Measurements from ENCODE around the gene RARG.

Gene RARG

GRCh38 chr12:53208877-53209463 lies 23.0 kb downstream of the RARG start:
- ATAC-seq: no peak
- TF ChIP-seq BACH2 (CRISPR knock-in tag; IDR thresholded peaks at IDR 0.05; ENCODE audit: borderline replicate concordance): no peak
- no peak for TF ChIP-seq ZNF70 (CRISPR knock-in tag; IDR thresholded peaks at IDR 0.05)
- no peak for TF ChIP-seq CSRNP3 (CRISPR knock-in tag; IDR thresholded peaks at IDR 0.05)
- TF ChIP-seq ARNTL (CRISPR knock-in tag; IDR thresholded peaks at IDR 0.05; ENCODE audit: borderline replicate concordance, low read depth): no peak
- no peak for TF ChIP-seq ZNF8 (CRISPR knock-in tag; IDR thresholded peaks at IDR 0.05)

- no peak for ATAC-seq
- TF ChIP-seq SNAI2 (CRISPR knock-in tag; IDR thresholded peaks at IDR 0.05) (no peak), TOX (CRISPR knock-in tag; IDR thresholded peaks at IDR 0.05; ENCODE audit: borderline replicate concordance) (no peak)
Observed at GRCh38 chr12:53208435-53208834, 23.6 kb downstream of the RARG start.

GRCh38 chr12:53207042-53207441 lies 25.0 kb downstream of the RARG start, which contains the start of gene ITGB7:
TSS of gene ITGB7 (minus strand) at chr12:53207251. CDS start at chr12:53200443, 6,808 bp downstream.
- TF ChIP-seq SNAI2 (CRISPR knock-in tag; IDR thresholded peaks at IDR 0.05) (no peak), CSRNP3 (CRISPR knock-in tag; IDR thresholded peaks at IDR 0.05) (no peak), ZNF8 (CRISPR knock-in tag; IDR thresholded peaks at IDR 0.05) (no peak), TCF4 (CRISPR knock-in tag; IDR thresholded peaks at IDR 0.05; ENCODE audit: borderline replicate concordance) (no peak), BACH2 (CRISPR knock-in tag; IDR thresholded peaks at IDR 0.05; ENCODE audit: borderline replicate concordance) (no peak), RARB (CRISPR knock-in tag; IDR thresholded peaks at IDR 0.05) (no peak), GLIS3 (CRISPR knock-in tag; IDR thresholded peaks at IDR 0.05) (no peak), TOX (CRISPR knock-in tag; IDR thresholded peaks at IDR 0.05; ENCODE audit: borderline replicate concordance) (no peak), ISL1 (CRISPR knock-in tag; IDR thresholded peaks at IDR 0.05) (no peak), OSR1 (CRISPR knock-in tag; IDR thresholded peaks at IDR 0.05) (no peak), ESRRG (CRISPR knock-in tag; IDR thresholded peaks at IDR 0.05) (no peak), ZFP30 (CRISPR knock-in tag; IDR thresholded peaks at IDR 0.05) (no peak), ARNTL (CRISPR knock-in tag; IDR thresholded peaks at IDR 0.05; ENCODE audit: borderline replicate concordance, low read depth) (no peak), ZC3H10 (CRISPR knock-in tag; IDR thresholded peaks at IDR 0.05) (no peak), ZFP3 (CRISPR knock-in tag; IDR thresholded peaks at IDR 0.05) (no peak)
- TF ChIP-seq, protein P1, sequence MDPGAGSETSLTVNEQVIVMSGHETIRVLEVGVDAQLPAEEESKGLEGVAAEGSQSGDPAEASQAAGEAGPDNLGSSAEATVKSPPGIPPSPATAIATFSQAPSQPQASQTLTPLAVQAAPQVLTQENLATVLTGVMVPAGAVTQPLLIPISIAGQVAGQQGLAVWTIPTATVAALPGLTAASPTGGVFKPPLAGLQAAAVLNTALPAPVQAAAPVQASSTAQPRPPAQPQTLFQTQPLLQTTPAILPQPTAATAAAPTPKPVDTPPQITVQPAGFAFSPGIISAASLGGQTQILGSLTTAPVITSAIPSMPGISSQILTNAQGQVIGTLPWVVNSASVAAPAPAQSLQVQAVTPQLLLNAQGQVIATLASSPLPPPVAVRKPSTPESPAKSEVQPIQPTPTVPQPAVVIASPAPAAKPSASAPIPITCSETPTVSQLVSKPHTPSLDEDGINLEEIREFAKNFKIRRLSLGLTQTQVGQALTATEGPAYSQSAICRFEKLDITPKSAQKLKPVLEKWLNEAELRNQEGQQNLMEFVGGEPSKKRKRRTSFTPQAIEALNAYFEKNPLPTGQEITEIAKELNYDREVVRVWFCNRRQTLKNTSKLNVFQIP (CRISPR knock-in tag; IDR thresholded peaks at IDR 0.05; ENCODE audit: borderline replicate concordance, low read depth): no peak
- no peak for ATAC-seq

DNA sequence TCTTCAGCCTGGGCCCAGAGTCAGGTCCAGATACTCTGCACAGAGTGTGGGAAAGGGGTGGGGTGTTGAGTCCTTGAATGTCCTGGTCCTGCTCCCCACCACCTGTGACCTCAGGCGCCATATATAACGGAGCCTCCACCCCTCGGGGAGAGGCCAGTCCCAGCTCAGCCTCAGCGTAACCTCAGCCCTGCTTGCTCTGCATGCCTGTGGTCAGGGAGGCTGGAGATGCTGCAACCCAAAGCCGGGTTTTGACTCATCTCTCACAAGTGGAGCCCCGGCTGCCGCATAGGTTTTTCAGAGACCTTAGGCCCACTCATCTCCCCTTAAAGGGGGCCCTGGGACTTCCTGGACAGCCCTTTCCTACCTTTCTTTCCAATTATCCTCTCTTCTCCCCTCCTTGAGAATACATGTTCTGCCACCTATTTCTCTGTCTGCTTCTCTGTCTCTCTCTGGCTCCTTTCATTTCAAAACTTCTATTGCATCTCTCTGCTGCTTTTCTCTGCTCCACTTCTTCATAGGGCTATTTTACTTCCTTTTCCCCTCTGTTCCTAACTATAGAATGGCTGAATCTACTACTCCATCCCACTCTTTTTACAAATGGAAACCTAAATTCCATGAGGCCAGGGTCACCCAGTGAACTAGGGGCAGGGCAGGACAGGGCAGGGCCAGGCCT lies 26.1 kb downstream of the RARG start:
- ATAC-seq: peak; percentile 94
- no peak for TF ChIP-seq ZFP30 (CRISPR knock-in tag; IDR thresholded peaks at IDR 0.05)
- no peak for TF ChIP-seq ESRRG (CRISPR knock-in tag; IDR thresholded peaks at IDR 0.05)
- TF ChIP-seq ZNF8 (CRISPR knock-in tag; IDR thresholded peaks at IDR 0.05): no peak
- TF ChIP-seq ZNF70 (CRISPR knock-in tag; IDR thresholded peaks at IDR 0.05): no peak
- no peak for TF ChIP-seq ZFP3 (CRISPR knock-in tag; IDR thresholded peaks at IDR 0.05)
- TF ChIP-seq GLIS3 (CRISPR knock-in tag; IDR thresholded peaks at IDR 0.05): no peak
- TF ChIP-seq ISL1 (CRISPR knock-in tag; IDR thresholded peaks at IDR 0.05): no peak
- no peak for TF ChIP-seq CSDC2 (CRISPR knock-in tag; IDR thresholded peaks at IDR 0.05)
- no peak for TF ChIP-seq ZC3H10 (CRISPR knock-in tag; IDR thresholded peaks at IDR 0.05)
- TF ChIP-seq ARNTL (CRISPR knock-in tag; IDR thresholded peaks at IDR 0.05; ENCODE audit: borderline replicate concordance, low read depth): no peak
- no peak for TF ChIP-seq ZNF565 (CRISPR knock-in tag; conservative IDR thresholded peaks at IDR 0.05; ENCODE audit: low read depth)
- TF ChIP-seq OSR1 (CRISPR knock-in tag; IDR thresholded peaks at IDR 0.05): no peak
- TF ChIP-seq, protein P2, sequence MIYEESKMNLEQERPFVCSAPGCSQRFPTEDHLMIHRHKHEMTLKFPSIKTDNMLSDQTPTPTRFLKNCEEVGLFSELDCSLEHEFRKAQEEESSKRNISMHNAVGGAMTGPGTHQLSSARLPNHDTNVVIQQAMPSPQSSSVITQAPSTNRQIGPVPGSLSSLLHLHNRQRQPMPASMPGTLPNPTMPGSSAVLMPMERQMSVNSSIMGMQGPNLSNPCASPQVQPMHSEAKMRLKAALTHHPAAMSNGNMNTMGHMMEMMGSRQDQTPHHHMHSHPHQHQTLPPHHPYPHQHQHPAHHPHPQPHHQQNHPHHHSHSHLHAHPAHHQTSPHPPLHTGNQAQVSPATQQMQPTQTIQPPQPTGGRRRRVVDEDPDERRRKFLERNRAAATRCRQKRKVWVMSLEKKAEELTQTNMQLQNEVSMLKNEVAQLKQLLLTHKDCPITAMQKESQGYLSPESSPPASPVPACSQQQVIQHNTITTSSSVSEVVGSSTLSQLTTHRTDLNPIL (CRISPR knock-in tag; IDR thresholded peaks at IDR 0.05; ENCODE audit: low read depth): no peak
- no peak for TF ChIP-seq PPARA (CRISPR knock-in tag; IDR thresholded peaks at IDR 0.05; ENCODE audit: borderline replicate concordance)
- no peak for TF ChIP-seq RARB (CRISPR knock-in tag; IDR thresholded peaks at IDR 0.05)
- TF ChIP-seq, protein P3, sequence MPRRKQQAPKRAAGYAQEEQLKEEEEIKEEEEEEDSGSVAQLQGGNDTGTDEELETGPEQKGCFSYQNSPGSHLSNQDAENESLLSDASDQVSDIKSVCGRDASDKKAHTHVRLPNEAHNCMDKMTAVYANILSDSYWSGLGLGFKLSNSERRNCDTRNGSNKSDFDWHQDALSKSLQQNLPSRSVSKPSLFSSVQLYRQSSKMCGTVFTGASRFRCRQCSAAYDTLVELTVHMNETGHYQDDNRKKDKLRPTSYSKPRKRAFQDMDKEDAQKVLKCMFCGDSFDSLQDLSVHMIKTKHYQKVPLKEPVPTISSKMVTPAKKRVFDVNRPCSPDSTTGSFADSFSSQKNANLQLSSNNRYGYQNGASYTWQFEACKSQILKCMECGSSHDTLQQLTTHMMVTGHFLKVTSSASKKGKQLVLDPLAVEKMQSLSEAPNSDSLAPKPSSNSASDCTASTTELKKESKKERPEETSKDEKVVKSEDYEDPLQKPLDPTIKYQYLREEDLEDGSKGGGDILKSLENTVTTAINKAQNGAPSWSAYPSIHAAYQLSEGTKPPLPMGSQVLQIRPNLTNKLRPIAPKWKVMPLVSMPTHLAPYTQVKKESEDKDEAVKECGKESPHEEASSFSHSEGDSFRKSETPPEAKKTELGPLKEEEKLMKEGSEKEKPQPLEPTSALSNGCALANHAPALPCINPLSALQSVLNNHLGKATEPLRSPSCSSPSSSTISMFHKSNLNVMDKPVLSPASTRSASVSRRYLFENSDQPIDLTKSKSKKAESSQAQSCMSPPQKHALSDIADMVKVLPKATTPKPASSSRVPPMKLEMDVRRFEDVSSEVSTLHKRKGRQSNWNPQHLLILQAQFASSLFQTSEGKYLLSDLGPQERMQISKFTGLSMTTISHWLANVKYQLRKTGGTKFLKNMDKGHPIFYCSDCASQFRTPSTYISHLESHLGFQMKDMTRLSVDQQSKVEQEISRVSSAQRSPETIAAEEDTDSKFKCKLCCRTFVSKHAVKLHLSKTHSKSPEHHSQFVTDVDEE (CRISPR knock-in tag; IDR thresholded peaks at IDR 0.05): no peak

All from SK-N-SH treated with all-trans-retinoic acid at 6 μM for 48 hours (cell line).